Left lung (tissue), 10 donors: ENCODE data around the gene NOL9. TPM values are rescaled to one million over a fixed set of nuclear protein-coding genes. Genes with fewer than 3 reads are reported as not detected.

Source experiments
- ATAC-seq: fragments of 200-7000 bp; cut with Tn5 transposase; one replicate; pipeline ENCODE4 v1.9.1; 2020; ENCODE audit warnings: moderate library complexity
- DNase-seq, 4 donors: peaks; one replicate each; pipeline ENCODE4 v3.0.0-alpha.2; 2013 to 2020
- H3K27ac ChIP-seq, 2 donors: fragments of 200-600 bp; sonication (generic) in 1 of 2; one replicate each; pipeline versions ENCODE4 v1.5.0 to v1.8.0; 2020 to 2021
- H3K27me3 ChIP-seq, 2 donors: fragments of 200-600 bp; sonication (generic) in 1 of 2; one replicate each; pipeline versions ENCODE4 v1.5.0 to v1.8.0; 2020 to 2021
- H3K36me3 ChIP-seq, 2 donors: fragments of 200-600 bp; sonication (generic) in 1 of 2; one replicate each; pipeline versions ENCODE4 v1.5.0 to v1.8.0; 2020 to 2021
- H3K4me1 ChIP-seq, 2 donors: fragments of 200-600 bp; one replicate each; pipeline ENCODE4 v1.8.0; 2021
- H3K4me3 ChIP-seq, 2 donors: fragments of 200-600 bp; sonication (generic) in 1 of 2; one replicate each; pipeline versions ENCODE4 v1.5.0 to v1.8.0; 2020 to 2021; ENCODE audit warnings: mild to moderate bottlenecking in 1 of 2
- H3K9me3 ChIP-seq, 2 donors: fragments of 200-600 bp; sonication (generic) in 1 of 2; one replicate each; pipeline versions ENCODE4 v1.5.0 to v1.8.0; 2020 to 2021
- intact Hi-C, 2 donors: fragments of 100-400 bp; cut with DNase I; formaldehyde crosslinking; loops; one replicate each; pipeline versions ENCODE4 v1.11.2 to v1.14.2; 2022
- polyA plus RNA-seq, 6 donors: library from polyadenylated mRNA; unstranded; fragments of 120-200 nt; gene quantifications; one replicate each; pipeline ENCODE4 v1.2.1, GENCODE V29; 2013; ENCODE audit not compliant: insufficient read length in 6 of 6
- total RNA-seq, 2 donors: library from RNA; stranded (reverse); fragmentation: NEBNext Ultra II Directional; extraction: Animal tissue kit (Norgen Biotek cat#: 25700); gene quantifications; one replicate each; pipeline ENCODE4 v1.2.1, GENCODE V29; 2021
- TF ChIP-seq, protein P1 (sequence below), 2 donors: fragments of 200-600 bp; sonication (generic) in 1 of 2; IDR thresholded peaks; one replicate each; pipeline versions ENCODE4 v1.5.0 to v1.8.0; 2021; ENCODE audit warnings: antibody characterized with exemption in 2 of 2
- donor health status: DM: no; HTN: yes; CAD: no.
- donor health status: DM: no; HTN: no; CAD: no.

Gene NOL9
- total and polyA plus RNA-seq, 8 donors: 19.1 to 30.8 (median 24.8) TPM

DNA sequence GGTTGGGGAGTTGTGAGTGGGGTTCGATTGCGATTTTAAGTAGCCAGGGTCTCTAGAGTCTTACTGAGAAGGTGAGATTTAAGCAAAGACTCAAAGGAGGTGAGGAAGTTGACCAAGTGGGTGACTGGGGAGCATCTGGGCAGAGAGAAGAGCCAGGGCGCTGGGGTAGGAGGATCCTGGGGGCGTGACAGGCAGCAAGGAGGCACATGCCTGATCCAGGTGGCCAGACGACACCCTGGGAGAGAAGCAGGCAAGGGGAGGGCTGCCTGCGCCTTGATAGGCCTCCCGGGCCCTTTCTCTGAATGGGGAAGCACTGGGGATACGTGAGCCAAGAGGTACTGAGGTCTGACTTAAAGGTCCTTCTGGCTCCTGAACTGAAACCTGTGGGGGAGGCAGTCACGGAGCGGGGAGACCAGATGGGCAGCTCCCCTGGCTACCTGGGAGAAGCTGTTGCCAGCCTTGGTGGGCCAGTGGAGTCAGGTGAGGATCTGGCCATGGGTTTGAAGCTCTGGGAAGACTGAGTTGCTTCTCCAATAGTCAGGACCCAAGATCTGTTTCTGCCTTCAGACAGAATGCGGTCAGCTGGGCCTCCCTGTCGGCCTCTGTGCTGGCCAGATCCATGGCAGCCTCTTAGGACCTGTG is 30.9 kb upstream of the NOL9 start:
- peaks cover 0 to 47% of the 10 kb centered on the region in 2 donors for H3K36me3 ChIP-seq
- H3K4me1 ChIP-seq: peaks cover 11 to 68% of the 10 kb centered on the region in 2 donors
- no peak for DNase-seq
- intact Hi-C loops: no loop called here
- H3K9me3 ChIP-seq: no peaks in the 10 kb centered on the region
- no peaks in the 10 kb centered on the region for H3K27me3 ChIP-seq
- TF ChIP-seq, protein P1, sequence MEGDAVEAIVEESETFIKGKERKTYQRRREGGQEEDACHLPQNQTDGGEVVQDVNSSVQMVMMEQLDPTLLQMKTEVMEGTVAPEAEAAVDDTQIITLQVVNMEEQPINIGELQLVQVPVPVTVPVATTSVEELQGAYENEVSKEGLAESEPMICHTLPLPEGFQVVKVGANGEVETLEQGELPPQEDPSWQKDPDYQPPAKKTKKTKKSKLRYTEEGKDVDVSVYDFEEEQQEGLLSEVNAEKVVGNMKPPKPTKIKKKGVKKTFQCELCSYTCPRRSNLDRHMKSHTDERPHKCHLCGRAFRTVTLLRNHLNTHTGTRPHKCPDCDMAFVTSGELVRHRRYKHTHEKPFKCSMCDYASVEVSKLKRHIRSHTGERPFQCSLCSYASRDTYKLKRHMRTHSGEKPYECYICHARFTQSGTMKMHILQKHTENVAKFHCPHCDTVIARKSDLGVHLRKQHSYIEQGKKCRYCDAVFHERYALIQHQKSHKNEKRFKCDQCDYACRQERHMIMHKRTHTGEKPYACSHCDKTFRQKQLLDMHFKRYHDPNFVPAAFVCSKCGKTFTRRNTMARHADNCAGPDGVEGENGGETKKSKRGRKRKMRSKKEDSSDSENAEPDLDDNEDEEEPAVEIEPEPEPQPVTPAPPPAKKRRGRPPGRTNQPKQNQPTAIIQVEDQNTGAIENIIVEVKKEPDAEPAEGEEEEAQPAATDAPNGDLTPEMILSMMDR (IDR thresholded peaks at IDR 0.05): no peak
- no peak overlapping the region for H3K4me3 ChIP-seq
- no peak overlapping the region for H3K27ac ChIP-seq
- ATAC-seq: no peak

DNA sequence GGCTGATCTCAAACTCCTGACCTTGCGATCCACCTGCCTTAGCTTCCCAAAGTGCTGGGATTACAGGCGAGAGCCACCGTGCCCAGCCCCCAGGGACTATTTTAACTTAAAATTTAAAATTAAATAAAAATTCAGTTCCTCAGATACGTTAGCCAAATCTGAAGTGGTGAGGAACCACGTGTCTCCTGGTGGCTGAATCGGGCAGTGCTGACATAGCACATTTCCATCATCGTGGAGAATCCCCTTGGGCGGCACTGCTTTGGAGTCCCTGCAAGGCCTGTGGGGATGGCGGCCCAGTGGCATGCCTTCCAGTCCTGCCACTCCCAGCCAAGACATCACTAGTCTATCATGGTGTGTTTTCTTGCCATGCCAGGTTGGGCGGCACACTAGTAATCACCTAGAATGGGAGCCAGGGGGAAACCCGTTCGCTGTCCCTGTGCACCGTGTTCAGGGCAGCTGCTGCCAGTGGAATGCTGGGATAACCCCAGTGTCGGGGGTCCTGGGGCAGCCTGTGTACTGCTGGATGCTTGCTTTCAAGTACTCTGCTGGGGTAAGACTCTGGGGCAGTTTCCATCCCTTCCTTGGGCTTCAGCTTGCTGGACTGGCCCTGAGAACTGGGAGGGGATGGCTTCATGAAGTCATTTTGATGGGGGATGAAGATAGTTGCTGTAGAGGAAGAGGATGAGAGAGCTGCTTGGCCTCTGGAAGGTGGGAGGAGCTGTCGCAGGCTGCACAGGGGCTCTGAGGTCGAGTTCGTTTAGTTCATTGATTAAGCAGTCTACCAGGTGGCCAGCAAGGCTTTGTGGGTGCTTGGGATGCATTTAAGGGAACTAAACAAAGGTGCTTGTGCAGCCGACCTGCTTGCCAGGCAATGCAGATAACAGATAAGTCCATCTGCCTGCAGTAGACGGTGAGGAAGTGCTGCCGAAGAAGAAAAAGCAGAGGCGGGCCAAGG is 30.1 kb upstream of the NOL9 start:
- Histone ChIP-seq H3K27me3 (no peaks in the 10 kb centered on the region), H3K36me3 (peaks cover 0 to 39% of the 10 kb centered on the region in 2 donors), H3K4me1 (peaks cover 11 to 66% of the 10 kb centered on the region in 2 donors), H3K4me3 (no peak overlapping the region), H3K9me3 (no peaks in the 10 kb centered on the region), H3K27ac (no peak overlapping the region)
- TF ChIP-seq, protein P1 (IDR thresholded peaks at IDR 0.05): no peak
- intact Hi-C loops: no loop called here
- no peak for ATAC-seq
- no peak for DNase-seq

DNA sequence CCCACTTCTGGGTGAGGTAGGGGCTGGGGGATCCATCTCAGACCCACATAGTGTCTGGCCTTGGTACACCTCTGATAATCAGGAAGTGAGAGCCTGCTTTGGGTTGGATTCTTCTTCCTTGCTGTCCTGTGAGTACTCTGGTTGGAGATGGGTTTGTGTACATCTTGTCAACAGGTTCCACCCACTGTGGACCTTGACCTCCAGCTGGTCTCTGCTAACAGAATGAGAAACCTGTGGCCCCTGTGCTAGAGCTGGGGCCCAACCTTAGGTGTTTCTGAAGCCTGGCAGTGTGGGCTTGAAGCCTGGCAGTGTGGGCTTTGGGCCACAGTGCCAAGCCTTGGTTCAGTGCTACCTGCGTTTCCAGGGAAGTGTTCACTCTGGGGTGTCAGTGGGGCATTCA is 28.1 kb upstream of the NOL9 start:
- TF ChIP-seq, protein P1 (IDR thresholded peaks at IDR 0.05): no peak
- ATAC-seq (no peak), DNase-seq (no peak)
- Histone ChIP-seq H3K27me3 (no peaks in the 10 kb centered on the region), H3K27ac (peak overlapping the region in 1 of 2 donors; percentile 96), H3K36me3 (peaks cover 0 to 18% of the 10 kb centered on the region in 2 donors), H3K4me3 (peak overlapping the region in 1 of 2 donors; percentile 88), H3K4me1 (peaks cover 11 to 54% of the 10 kb centered on the region in 2 donors), H3K9me3 (no peaks in the 10 kb centered on the region)
- intact Hi-C loops: no loop called here

DNA sequence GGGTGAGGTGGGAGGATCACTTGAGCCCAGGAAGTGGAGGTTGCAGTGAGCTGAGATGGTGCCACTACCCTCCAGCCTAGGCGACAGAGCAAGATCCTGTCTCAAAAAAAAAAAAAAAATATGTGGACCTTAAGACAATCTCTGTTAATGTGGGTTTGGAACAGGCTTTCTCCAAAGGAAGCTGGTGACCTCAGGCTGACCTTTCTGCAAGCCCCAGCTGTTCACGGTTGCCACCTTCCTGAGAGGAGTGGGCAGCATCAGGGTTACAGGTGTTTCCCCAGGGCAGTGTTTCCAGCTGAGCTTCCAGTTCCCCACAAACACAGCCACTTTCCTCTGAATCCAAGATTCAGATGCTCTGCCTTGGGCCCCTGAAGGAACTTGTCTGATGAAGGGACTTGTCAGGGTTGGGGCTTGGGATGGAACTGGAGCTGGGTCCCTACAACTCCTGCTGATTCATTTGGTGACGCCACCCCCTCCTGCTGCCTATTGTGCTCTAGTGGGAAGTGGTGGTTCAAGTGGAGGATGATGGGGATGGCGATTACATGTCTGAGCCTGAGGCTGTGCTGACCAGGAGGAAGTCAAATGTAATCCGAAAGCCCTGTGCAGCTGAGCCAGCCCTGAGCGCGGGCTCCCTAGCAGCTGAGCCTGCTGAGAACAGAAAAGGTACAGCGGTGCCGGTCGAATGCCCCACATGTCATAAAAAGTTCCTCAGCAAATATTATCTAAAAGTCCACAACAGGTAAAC is 27.4 kb upstream of the NOL9 start:
- Histone ChIP-seq H3K9me3 (no peaks in the 10 kb centered on the region), H3K36me3 (peaks cover 0 to 12% of the 10 kb centered on the region in 2 donors), H3K27ac (peak overlapping the region in 1 of 2 donors; percentile 96), H3K4me3 (peak overlapping the region in 1 of 2 donors; percentile 88), H3K27me3 (no peaks in the 10 kb centered on the region), H3K4me1 (peaks cover 11 to 48% of the 10 kb centered on the region in 2 donors)
- intact Hi-C loops: no loop called here
- ATAC-seq (peak; percentile 9), DNase-seq (peak in 2 of 4 donors; percentile 69 to 85)
- TF ChIP-seq, protein P1 (IDR thresholded peaks at IDR 0.05): no peak
